ENCODE data around the gene MST1.

DNA sequence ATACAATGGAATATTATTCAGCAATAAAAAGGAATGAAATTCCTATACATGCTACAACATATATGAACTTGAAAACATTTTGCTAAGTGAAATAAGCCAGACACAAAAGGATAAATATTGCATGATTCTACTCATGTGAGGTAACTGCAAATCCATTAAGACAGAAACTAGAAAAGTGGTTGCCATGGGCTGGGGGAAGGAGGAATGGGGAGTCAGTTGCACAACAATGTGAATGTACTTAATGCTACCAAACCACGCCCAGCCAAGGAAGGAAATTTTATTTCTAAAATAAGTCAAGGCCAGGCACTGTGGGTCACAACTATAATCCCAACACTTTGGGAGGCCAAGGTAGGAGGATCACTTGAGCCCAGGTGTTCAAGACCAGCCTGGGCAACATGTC, 44.3 kb upstream of the MST1 start:
- TF ChIP-seq POLR2AphosphoS5 (IDR thresholded peaks at IDR 0.05) (no peak), CTCF (IDR thresholded peaks at IDR 0.05) (no peak), POLR2A (IDR thresholded peaks at IDR 0.05) (no peak)
